ENCODE measurements around the gene BRSK1.

Gene BRSK1

DNA sequence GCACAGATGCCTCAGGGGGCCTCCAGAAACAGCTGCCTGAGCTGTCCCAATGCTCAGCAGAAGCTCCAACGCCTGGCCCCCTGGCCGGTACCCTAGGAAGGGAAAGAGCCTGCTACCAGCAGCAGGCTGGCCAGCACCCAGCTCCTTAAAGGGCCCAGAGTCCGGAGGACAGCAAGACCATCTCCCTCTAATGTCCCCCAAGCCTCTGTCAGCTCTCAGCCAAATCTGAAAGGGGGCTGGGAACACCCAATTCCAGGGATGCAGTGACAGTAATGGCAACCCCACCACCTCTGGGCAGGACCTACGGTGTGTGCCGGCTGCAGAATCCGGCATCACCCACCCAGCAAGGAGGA is 29.2 kb upstream of the BRSK1 start:
- no peak for DNase-seq

DNA sequence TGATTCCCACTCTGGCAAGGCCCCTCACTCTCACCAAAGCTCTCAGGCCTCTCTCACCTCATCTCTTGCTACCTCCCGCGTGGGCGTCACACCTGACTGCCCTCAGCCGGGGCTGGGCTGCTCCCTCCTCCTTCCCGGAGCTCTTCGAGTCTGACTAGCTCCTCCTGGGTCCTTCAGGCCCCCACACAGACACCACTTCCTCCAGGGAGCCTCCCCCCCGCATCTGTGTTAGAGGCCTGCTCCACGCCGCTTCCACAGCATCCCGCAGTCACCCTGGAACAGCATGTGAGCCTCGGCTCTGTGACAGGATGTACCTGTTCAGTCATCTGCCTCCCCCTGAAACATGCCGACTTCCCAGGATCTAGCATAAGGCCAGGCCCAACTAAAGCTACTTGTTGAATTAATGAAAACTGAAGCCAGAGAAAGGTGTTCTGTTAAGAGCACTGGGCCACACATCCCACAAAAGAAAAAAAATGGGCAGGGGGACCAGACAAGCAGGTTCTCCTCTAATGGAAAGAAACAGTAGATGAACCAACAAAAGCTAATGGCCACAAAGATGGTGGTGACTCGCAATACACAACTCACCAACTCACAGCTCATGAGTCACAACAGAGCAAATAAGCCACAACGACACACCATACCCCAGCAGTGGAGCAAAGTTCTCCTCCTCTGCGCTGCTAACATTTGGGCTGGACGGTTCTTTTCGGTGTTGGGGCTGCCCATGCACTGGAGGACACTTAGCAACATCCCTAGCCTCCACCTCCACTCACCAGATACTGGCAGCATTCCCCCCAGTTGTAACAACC is 28.0 kb upstream of the BRSK1 start:
- DNase-seq: no peak

DNA sequence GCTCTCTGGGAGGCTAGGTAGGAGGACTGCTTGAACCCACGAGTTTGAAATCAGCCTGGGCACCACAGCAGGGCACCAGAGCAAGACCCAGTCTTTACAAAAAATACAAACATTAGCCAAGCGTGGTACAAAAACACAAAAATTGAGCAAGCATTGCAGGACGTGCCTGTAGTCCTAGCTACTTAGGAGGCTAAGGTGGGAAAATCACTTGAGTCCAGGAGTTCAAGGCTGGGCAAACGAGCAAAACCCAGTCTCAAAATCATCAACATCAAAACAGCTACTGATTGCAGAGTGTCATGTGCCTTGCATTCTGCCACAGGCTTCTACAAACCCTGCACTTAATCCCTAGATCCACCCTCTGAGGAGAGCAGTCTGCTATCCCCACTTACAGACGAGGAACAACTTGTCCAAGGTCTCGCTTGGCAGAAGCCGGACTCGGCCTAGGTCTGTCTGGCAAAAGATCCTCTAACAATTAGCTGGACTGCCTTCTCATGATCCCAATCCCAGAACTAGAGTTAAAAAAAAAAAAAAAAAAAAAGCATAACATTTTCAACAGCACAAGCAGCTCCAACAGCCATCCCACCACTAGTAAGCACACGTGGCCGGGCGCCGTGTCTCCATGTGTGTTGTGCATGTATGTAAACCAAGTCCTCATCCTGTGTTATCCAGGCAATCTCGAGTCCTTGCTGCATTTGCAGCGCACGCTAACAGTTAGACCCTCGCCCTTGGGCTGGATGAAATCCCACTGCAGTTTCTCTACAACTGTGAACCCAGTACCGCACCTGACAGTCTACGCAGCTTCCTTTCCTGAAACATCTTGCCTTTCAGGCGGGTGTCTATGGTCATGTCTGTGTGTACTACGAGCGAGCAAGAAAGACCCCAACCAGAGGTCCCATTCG is 27.0 kb upstream of the BRSK1 start:
- no peak for DNase-seq

GRCh38 chr19:55257461-55258420 is 26.1 kb upstream of the BRSK1 start:
- DNase-seq: peak; percentile 15 to 68

- DNase-seq: peak in 1 of 2 experiments; percentile 50
Observed at GRCh38 chr19:55258476-55258827, 25.3 kb upstream of the BRSK1 start.

- peak; percentile 98 to 99 for DNase-seq
Observed at GRCh38 chr19:55258828-55259539, 24.8 kb upstream of the BRSK1 start, which contains the start of gene PPP6R1. Gene PPP6R1, minus strand, starts transcription at chr19:55259017. Its CDS starts 11,914 bp downstream, at chr19:55247103.

DNA sequence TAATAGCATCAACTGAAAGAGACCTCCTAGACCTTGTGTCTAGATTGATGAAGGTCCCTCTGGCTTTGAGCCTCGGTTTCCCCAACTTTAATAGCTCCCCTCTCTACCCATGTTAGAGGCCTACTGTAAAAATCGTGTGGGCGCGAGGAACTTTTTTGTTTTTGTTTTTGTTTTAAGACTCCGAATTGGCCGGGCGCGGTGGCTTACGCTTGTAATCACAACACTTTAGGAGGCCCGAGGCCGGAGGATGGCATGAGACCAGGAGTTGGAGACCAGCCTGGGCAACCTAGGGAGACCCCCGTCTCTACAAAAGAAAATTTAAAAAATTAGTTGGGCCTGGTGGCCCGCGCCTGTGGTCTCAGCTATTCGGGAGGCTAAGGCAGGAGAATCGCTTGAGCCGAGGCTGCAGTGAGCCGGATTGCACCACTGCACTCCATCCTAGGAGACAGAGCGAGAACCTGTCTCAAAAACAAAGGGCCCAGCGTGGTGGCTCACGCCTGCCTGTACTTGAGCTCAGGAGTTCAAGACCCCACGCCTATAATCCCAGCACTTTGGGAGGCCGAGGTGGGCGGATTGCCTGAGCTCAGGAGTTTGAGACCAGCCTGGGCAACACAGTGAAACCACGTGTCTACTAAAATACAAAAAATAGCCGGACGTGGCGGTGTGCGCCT is 24.1 kb upstream of the BRSK1 start:
- no peak for DNase-seq

- DNase-seq: peak; percentile 75 to 92
Observed at GRCh38 chr19:55261671-55262126, 22.1 kb upstream of the BRSK1 start.

GRCh38 chr19:55262359-55262758 is 21.4 kb upstream of the BRSK1 start:
- no peak for DNase-seq

GRCh38 chr19:55264531-55264930 is 19.3 kb upstream of the BRSK1 start:
- DNase-seq: no peak

GRCh38 chr19:55265173-55265572 is 18.6 kb upstream of the BRSK1 start:
- no peak for DNase-seq

- DNase-seq: no peak
Observed at GRCh38 chr19:55265723-55266386, 17.9 kb upstream of the BRSK1 start.

- DNase-seq: no peak
Observed at GRCh38 chr19:55266404-55266803, 17.4 kb upstream of the BRSK1 start.

- DNase-seq: no peak
Observed at GRCh38 chr19:55266840-55267239, 17.0 kb upstream of the BRSK1 start.

- DNase-seq: no peak
Observed at GRCh38 chr19:55269299-55269698, 14.5 kb upstream of the BRSK1 start.

DNA sequence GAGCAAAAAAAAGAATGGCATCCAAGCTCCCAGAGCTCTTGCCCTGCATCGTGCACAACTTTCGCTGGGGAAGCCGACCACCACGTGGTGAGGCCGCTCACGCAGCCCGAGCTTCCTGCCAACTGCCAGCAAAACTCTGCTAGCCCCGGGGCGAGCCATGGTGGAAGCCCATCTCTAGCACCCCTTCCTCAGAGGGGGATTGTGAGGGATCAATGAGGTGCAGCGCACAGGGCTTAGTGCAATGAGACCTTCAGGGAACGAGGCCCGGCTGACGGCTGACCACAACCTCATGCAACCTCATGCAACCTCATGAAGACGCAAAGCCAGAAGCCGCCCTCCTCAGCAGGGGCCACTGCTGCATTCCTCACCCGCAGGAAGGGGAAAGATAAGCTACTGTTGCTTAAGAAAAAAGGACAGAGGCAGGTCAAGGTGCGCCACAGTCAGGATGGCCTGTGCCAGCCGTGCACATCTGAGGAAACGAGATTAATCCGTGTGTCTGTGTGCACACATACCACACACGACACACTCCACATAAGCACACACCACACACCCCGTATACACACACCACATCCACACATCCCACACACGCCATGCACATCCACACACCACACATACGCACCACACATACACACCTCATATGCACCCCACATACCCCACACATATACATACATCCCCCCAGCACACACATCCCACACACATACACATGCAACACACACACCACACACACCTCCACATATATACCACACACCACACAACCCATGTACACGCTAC is 13.4 kb upstream of the BRSK1 start:
- DNase-seq: no peak

DNA sequence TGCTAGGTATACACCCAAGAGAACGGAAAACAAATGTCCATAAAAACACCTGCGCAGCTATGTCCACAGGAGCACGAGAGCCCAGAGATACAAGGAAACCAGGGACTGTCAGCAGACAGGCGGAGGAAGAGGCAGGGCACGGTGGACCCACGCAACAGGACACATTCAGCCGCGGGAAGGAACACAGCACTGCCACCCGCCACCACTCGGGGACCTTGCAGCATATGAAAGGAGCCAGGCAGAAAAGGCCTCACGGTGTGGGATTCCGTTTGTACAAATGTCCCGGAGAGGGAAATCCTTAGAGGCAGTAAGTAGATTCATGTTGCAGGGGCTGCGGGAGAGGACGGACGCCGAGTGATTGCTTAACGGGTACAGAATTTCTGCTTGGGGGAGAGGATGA is 11.7 kb upstream of the BRSK1 start:
- no peak for DNase-seq

- no peak for DNase-seq
Observed at GRCh38 chr19:55273978-55274707, 9.7 kb upstream of the BRSK1 start.
